Transverse colon (tissue), 4 donors: Measurements from ENCODE around the gene GSTM5.

Source experiments
- CTCF ChIP-seq, 5 experiments: fragments of 200-600 bp in 3 of 5; fragments of 450-650 bp in 2 of 5; sonication (generic) in 3 of 5; IDR thresholded peaks; 1 replicate in 2 of 5; 2 replicates in 3 of 5; pipeline ENCODE4 v1.5.1; 2016 to 2017; ENCODE audit warnings: antibody characterized with exemption in 5 of 5, inconsistent platforms in 3 of 5, mild to moderate bottlenecking in 2 of 5, moderate library complexity in 1 of 5
- EP300 ChIP-seq: sonication (generic); formaldehyde crosslinking; IDR thresholded peaks from one replicate; pipeline ENCODE4 v1.6.1; 2017; ENCODE audit warnings: antibody characterized with exemption, low read depth
- POLR2A ChIP-seq: fragments of 450-650 bp; IDR thresholded peaks from one replicate; pipeline ENCODE4 v1.6.1; 2016; ENCODE audit warnings: antibody characterized with exemption, mild to moderate bottlenecking, moderate library complexity
- POLR2AphosphoS5 ChIP-seq, 3 donors: sonication (generic); formaldehyde crosslinking; IDR thresholded peaks; one replicate each; pipeline ENCODE4 v1.6.1; 2016; ENCODE audit warnings: antibody characterized with exemption in 3 of 3

GRCh38 chr1:109671067-109671466 is 41.0 kb upstream of the GSTM5 start:
- TF ChIP-seq EP300 (no peak), CTCF (IDR thresholded peaks at IDR 0.05) (no peak), POLR2AphosphoS5 (IDR thresholded peaks at IDR 0.05) (no peak), POLR2A (no peak)
